ENCODE data around the gene SCAND1. TPM values are rescaled to one million over a fixed set of nuclear protein-coding genes. Genes with fewer than 3 reads are reported as not detected.

The SCAND1 gene
- total RNA-seq, 3 donors from 2014 or later = 55.3 to 80.4 (median 60.7) TPM

- intact Hi-C loops (cut with DNase I, micrococcal nuclease) = no loop called here
- peaks cover 10% of the 10 kb centered on the region for H3K4me1 ChIP-seq (ENCODE audit: low read depth)
- no peak overlapping the region for H3K4me3 ChIP-seq
- no peak for TF ChIP-seq CTCF (IDR thresholded peaks at IDR 0.05)
- H3K9me3 ChIP-seq = no peaks in the 10 kb centered on the region
- no peaks in the 10 kb centered on the region for H3K36me3 ChIP-seq (ENCODE audit: low read depth)
- no peak for DNase-seq
- ATAC-seq = no peak
Measured at GRCh38 chr20:35947907-35948306, 6.4 kb downstream of the SCAND1 start.

DNA sequence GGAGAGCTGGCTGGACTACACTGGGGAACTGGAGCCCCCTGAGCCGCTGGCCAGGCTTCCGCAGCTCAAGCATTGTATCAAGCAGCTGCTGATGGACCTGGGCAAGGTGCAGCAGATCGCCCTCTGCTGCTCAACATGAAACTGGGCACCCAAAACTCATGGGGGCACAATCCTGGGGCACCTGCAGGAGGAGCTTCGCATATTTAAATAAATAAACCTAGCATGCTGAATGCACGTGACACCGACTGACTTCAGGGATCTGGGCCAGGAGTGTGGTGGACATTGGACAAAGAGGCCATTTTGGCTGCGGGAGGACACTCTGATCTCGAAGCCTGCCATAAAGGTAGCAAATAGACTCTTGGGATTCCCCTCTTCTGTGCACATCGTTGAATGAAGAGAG, 6.8 kb downstream of the SCAND1 start:
- peak; percentile 61 for ATAC-seq
- intact Hi-C loops (cut with DNase I, micrococcal nuclease) = no loop called here
- peaks cover 6% of the 10 kb centered on the region for H3K4me1 ChIP-seq (ENCODE audit: low read depth)
- no peak for TF ChIP-seq CTCF (IDR thresholded peaks at IDR 0.05)
- H3K9me3 ChIP-seq = no peaks in the 10 kb centered on the region
- DNase-seq = no peak
- no peaks in the 10 kb centered on the region for H3K36me3 ChIP-seq (ENCODE audit: low read depth)
- H3K4me3 ChIP-seq = no peak overlapping the region

DNA sequence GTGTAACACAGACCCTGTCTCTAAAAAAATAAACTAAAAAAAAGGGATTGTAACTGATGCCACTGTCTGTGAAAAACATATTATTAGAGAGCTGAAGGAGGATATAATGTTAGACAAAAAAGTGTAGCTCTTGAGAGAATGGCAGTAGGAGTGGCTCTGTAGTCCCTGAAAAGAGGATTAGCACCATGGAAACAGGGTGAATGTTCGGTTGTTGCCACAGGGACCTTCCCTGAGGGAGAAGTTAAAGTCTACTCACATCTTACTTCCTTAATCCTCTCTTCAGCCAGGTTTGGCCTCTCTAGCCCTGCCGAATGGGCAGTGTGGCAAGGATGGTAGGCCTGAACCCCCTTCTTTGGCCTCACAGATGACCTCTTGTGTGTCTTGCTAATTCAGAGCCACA, 12.1 kb downstream of the SCAND1 start:
- Histone ChIP-seq H3K36me3 (ENCODE audit: low read depth) (peaks cover 5% of the 10 kb centered on the region), H3K9me3 (no peaks in the 10 kb centered on the region), H3K4me1 (ENCODE audit: low read depth) (no peaks in the 10 kb centered on the region), H3K4me3 (no peak overlapping the region)
- TF ChIP-seq CTCF (IDR thresholded peaks at IDR 0.05) = no peak
- DNase-seq (no peak), ATAC-seq (no peak)
- intact Hi-C loops (cut with DNase I, micrococcal nuclease) = no loop called here

- peaks cover 5% of the 10 kb centered on the region for H3K36me3 ChIP-seq (ENCODE audit: low read depth)
- no peak for ATAC-seq
- no peak for TF ChIP-seq CTCF (IDR thresholded peaks at IDR 0.05)
- H3K4me3 ChIP-seq = no peak overlapping the region
- H3K4me1 ChIP-seq (ENCODE audit: low read depth) = no peaks in the 10 kb centered on the region
- intact Hi-C loops (cut with DNase I, micrococcal nuclease) = no loop called here
- DNase-seq = no peak
- no peaks in the 10 kb centered on the region for H3K9me3 ChIP-seq
Measured at GRCh38 chr20:35941620-35942019, 12.7 kb downstream of the SCAND1 start.

DNA sequence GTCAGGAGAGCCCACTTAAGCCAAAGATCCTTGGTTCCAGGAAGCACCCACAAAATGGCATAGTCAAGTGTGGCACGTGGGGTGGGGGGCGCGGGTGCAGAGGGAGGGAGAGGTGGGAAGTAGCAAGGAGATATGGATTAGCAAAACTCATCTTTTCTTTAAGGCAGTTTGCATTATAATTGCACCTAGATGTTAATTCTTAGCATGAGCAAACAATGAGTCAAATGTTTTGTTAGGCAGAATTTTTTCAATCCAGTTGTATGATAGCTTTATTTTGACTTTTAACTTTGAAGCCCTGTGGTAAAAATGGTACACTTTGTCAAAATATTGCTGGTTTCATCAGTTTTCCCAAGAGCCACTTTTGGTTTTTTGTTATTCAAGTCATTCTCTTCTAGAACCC, 15.0 kb downstream of the SCAND1 start:
- DNase-seq (no peak), ATAC-seq (no peak)
- intact Hi-C loops (cut with DNase I, micrococcal nuclease) = no loop called here
- H3K4me3 ChIP-seq = no peak overlapping the region
- no peaks in the 10 kb centered on the region for H3K4me1 ChIP-seq (ENCODE audit: low read depth)
- peaks cover 5% of the 10 kb centered on the region for H3K36me3 ChIP-seq (ENCODE audit: low read depth)
- no peaks in the 10 kb centered on the region for H3K9me3 ChIP-seq
- no peak for TF ChIP-seq CTCF (IDR thresholded peaks at IDR 0.05)

DNA sequence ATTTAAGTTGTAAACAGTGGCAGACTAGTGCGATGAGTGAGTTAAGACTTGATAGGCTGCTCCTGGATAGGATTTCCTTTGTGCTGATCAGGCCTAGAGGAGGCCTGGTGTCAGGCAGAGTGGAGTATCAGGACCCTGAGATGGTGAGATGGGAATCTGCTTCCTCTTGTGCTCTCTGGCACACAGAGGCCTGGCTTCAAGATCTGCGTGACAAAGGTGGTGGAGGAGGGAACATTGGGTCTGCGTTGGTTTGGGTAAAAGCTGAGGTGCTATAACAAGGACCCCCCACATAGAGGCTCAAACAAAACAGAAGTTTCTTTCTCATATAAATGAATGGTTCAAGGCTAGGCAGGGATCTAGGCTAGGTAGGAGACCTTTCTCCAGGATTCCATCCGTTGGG, 20.3 kb downstream of the SCAND1 start:
- Histone ChIP-seq H3K36me3 (ENCODE audit: low read depth) (peaks cover 5% of the 10 kb centered on the region), H3K9me3 (no peaks in the 10 kb centered on the region), H3K4me1 (ENCODE audit: low read depth) (no peaks in the 10 kb centered on the region), H3K4me3 (no peak overlapping the region)
- ATAC-seq (no peak), DNase-seq (no peak)
- no peak for TF ChIP-seq CTCF (IDR thresholded peaks at IDR 0.05)
- intact Hi-C loops (cut with DNase I, micrococcal nuclease) = no loop called here

Measured in mucosa of descending colon (tissue), 3 donors.